Measurements from ENCODE around the gene SERINC5.

- TF ChIP-seq SP1 (IDR thresholded peaks at IDR 0.05) (no peak), NFRKB (IDR thresholded peaks at IDR 0.05) (no peak), TARDBP (IDR thresholded peaks at IDR 0.05) (no peak), ELF4 (IDR thresholded peaks at IDR 0.05) (no peak)
Measured at GRCh38 chr5:80128141-80128540, 127.7 kb downstream of the SERINC5 start.

Measured in HEK293T (cell line).